Subcutaneous preadipocyte (primary cell): ENCODE data around the gene EQTN. TPM values are rescaled to one million over a fixed set of nuclear protein-coding genes. Genes with fewer than 3 reads are reported as not detected.

Experiments
- total RNA-seq: library from RNA; depleted of rRNA; stranded (reverse); fragments of >200 nt; gene quantifications from 2 replicates; pipeline ENCODE4 v1.2.3, GENCODE V29; 2012

EQTN gene
- not detected in 2 replicates for total RNA-seq

GRCh38 chr9:27297050-27297449 is at the start of gene EQTN:
EQTN (minus strand) TSS chr9:27297150; CDS start chr9:27297055, 95 bp downstream.

Other genes starting within 250 kb of the EQTN start
- gene TEK, start 187.9 kb downstream of the EQTN start, total RNA-seq, result 0.59 and 0.73 TPM in 2 replicates
- not detected in 2 replicates for gene IFNK, start 227.1 kb upstream of the EQTN start, total RNA-seq
- under 0.01 TPM in 2 replicates for gene MOB3B, start 232.7 kb upstream of the EQTN start, total RNA-seq